Renal pelvis (tissue), 4 donors: ENCODE measurements around the gene CXorf65. TPM values are rescaled to one million over a fixed set of nuclear protein-coding genes. Genes with fewer than 3 reads are reported as not detected.

Experiments
- DNase-seq: peaks from one replicate; pipeline ENCODE4 v3.0.0-alpha.2; 2013
- polyA plus RNA-seq, 3 donors: library from polyadenylated mRNA; unstranded; fragments of 120-200 nt; gene quantifications; one replicate each; pipeline ENCODE4 v1.2.1, GENCODE V29; 2013; ENCODE audit not compliant: insufficient read length in 3 of 3

CXorf65 gene
- polyA plus RNA-seq, 3 donors = not detected

DNA sequence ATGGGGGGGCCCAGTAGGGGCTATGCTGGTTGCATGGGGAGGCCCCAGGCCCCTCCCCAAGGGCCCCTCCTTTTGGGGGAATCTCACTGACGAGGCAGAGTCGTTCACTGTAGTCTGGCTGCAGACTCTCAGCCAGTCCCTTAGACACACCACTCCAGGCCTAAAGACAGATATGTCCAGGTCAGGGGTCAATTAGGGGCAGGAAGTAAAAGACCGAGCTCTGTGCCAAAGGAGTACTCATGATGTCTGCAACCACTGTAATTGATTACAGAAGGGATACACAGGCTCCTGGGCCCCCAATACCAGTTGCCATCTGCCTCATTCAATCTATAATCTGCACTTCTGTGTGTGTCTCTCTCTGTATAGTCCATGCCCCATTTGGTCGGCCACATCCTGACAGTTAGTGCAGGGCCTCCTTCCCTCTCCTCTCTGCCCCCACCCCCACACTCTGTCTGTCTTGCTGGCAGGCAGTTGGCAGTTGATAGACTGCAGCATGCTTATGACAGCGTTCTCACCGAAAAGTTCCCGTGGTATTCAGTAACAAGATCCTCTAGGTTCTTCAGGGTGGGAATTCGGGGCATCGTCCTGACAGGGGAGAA is 1.3 kb upstream of the CXorf65 start:
- DNase-seq = no peak

DNA sequence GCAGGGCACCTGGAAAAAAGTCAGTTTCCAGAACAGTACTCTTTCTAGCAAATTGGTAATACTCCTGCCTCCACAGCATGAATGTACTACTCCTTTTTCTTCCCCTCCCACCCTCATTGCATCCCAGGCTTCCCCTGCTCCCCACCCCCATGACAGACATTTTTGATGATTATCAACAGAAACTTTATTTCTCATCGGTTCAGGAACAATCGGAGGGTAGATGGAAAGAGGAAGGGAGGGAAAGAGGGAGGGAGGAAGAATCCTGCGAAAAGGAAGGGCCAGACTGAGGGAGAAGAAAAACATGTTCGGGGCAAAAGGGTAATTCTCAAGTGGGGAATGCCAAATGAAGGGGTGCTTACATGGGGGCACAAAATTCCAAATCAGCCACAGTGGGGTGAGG is 705 bp upstream of the CXorf65 start:
- DNase-seq = no peak

DNA sequence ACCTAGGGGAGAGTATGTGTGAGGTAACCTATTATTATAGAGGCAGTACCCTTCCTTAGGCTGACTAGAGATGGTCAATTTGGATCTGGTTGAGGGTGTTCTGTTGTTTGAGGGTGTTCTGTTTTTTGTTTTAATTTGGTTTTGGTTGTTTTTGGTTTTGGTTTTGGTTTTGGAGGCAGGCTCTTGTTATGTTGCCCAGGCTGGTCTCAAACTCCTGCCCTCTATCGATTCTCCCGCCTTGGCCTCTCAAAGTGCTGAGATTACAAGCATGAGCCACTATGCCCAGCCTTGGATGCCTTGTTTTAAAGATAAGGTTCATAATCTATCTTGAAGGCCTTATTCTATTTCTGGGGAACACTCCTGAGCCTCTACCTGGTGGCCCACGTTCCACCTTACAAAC is 912 bp downstream of the CXorf65 start:
- DNase-seq = no peak

DNA sequence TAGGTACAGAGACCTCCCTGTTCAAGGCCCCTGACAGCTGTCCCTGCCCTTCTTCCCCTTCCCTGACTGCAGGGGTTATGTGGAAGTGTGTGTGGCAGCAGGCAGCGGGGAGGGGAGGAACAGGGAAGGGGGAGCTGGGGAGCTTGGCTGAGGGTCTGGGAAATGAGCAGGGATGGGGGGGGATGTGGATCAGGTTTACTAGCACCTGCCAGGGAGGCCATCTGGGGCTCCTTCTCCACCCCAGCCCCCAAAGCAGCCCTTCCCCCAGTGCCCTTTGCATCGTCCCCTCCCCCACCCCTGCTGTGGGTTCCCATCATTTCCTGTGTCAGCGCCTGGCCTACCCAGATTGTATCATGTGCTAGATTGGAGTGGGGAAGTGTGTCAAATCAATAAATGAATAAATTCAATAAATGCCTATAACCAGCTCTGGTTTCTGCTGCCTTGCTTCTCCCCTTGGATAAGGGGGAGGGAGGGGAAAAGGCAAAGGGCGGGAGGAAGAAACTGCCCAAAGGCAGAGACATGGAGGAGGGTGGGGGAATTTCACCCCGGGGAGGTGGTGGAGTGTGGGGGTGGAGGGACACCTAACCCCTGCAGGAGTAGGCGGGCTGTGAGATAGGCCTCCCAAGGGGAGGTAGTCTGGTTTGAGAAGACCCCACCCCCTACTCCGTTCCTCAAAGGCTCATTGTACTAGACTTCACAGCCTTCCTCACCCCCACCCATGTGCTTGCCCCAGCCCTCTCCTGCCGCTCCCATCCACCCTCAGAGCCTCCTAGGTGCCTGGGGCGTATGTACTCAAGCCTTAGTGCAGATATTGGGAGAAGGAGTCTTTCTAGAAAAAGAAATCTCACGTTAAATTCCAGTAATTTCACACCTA is 3.2 kb downstream of the CXorf65 start:
- peak; percentile 20 for DNase-seq

DNA sequence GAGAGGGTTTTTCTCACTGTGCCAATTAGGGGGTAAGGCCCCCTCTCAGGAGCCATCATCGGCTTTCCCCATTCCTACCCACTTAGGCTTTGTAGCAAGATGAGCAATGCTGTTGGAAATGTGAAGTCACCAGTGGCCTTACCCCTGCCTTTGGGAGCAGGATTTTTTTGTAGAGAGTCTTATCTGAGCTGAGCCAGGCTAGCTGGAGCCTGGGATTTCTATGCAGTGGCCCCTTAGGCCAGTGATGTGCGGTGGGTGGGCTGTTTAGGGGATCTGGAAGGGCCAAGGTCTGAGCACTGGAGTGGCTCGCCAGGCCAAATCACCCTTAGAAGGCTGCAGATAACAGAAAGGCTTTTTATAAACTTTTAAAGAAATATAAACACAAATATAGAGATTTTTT is 4.2 kb downstream of the CXorf65 start:
- no peak for DNase-seq

DNA sequence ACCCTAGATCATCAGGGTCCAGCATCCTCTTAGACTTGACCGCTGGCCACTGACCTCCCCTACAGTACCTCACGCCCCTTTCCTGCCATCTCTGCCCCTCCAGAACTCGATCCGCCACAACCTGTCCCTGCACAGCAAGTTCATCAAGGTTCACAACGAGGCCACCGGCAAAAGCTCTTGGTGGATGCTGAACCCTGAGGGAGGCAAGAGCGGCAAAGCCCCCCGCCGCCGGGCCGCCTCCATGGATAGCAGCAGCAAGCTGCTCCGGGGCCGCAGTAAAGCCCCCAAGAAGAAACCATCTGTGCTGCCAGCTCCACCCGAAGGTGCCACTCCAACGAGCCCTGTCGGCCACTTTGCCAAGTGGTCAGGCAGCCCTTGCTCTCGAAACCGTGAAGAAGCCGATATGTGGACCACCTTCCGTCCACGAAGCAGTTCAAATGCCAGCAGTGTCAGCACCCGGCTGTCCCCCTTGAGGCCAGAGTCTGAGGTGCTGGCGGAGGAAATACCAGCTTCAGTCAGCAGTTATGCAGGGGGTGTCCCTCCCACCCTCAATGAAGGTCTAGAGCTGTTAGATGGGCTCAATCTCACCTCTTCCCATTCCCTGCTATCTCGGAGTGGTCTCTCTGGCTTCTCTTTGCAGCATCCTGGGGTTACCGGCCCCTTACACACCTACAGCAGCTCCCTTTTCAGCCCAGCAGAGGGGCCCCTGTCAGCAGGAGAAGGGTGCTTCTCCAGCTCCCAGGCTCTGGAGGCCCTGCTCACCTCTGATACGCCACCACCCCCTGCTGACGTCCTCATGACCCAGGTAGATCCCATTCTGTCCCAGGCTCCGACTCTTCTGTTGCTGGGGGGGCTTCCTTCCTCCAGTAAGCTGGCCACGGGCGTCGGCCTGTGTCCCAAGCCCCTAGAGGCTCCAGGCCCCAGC is 5.7 kb downstream of the CXorf65 start:
- no peak for DNase-seq

DNA sequence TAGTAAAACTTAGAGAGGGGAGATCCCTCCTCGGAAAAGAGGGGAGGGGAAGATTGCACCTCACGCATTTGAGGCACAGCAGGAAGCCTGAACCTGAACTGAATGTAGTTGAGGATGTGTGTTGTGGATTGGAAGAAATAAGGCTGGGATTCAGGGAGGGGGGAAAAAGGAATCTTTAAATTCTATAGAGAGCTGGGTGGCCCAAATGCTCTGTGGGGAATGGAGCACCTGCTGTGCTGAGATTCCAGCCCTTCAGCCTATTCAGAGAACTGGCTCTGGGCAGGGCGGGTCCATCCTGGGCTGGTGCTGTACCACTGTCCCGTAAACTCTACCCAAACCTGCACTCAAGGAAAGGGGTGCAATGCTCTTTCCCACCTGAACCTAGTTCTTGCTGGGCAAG is 6.8 kb downstream of the CXorf65 start:
- no peak for DNase-seq

DNA sequence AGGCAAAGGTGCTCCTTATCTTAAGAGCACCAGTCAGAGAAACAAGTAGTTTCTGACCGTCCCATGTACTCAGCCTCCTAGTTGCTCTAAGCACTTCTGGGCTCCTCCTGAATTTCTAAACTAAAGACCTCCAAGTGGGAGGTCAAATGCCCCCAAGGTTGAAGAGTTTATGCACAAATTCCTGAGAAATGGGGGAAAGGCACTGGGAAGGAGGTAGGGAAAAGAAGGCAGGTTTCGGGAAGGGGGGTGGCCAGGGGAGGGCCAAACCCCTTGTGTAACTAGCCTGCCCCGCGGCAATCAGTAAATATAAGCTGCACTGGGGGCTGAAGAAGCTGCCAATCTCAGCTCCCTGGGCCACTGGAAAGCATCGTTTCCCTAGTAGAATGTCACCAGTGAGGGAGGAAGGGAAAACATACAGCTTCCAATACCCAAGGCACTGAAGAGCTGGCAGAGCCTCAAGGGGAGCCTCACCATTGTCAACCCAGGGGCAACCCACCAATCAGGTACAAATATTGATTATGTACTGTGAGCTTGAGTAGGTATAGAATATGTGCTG is 7.5 kb downstream of the CXorf65 start:
- DNase-seq = no peak

DNA sequence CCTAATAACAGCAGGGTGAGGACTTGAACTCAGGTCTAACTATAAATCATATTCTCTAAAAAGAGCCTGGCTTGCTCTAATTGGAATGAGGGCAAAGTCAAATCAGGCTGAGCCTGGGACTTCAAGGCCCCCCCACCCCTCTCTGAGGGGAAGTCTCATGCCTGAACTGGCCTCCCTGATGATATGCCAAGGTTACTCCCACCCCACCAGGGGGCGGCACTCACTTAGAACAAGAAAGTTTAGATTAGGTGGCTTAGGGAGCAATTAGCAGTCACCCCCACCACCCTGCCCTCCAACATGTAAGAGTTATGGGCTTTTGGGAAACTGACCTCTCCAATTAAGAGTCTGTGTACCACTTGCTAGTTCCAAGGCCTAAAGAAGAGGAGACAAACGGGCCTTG is 8.2 kb downstream of the CXorf65 start:
- no peak for DNase-seq

DNA sequence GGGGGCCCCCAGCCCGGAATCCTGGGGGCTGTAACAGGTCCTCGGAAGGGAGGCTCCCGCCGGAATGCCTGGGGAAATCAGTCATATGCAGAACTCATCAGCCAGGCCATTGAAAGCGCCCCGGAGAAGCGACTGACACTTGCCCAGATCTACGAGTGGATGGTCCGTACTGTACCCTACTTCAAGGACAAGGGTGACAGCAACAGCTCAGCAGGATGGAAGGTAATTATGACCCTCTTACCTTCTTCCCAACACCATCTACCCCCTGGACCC is 9.8 kb downstream of the CXorf65 start:
- DNase-seq = no peak

DNA sequence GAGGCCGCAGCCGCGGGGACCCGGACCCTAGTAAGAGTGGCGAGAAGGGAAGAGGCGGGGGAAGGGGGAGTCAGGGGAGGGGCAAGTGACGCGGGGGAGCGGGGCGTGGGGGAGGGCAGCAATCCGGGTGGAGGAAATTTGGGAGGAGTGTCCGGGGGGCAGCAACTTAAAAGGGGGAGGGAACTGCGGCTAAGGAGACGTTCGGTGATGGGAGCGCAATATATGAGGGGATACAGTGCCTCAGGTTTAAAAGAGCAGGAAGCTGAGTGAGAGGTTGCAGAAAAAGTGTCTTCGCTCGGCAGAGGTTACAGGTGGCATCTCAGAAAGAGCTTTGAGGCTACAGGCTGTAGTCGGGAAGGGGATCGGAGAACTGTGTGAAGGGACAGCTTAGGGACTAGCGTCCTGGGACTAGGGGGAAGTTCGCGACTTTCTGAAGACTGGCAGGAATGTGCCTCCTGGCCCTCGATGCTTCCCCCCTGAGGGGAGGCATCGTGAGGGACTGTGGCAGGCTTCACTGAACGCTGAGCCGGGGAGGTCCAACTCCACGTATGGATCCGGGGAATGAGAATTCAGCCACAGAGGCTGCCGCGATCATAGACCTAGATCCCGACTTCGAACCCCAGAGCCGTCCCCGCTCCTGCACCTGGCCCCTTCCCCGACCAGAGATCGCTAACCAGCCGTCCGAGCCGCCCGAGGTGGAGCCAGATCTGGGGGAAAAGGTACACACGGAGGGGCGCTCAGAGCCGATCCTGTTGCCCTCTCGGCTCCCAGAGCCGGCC is 10.4 kb downstream of the CXorf65 start:
- DNase-seq = peak; percentile 14

DNA sequence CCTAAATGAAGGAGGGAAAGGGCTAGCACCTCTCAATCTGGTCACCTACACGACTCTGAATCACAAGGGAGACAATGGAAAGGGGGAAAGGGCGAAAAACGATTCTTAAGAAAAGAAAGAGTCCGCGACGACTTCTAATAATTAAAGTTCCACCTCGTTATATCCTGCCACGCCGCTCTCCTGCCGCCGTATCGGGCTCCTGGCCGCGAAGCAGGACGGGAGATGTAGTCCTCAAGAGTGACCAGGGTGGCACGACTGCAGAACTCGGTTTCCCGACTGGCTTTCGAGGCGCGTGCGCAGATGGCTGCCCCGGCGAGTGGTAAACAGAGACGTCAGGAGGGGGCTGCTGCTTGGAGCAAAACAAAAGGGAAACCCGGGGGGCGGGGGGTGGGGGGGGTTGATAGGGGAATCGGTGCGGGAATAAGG is 11.0 kb downstream of the CXorf65 start, which contains the start of gene FOXO4:
Gene FOXO4, plus strand, starts transcription at position 297 of the 426 bp plus-strand sequence. CDS start 678 bp downstream, outside the sequence.
- peak; percentile 87 for DNase-seq

DNA sequence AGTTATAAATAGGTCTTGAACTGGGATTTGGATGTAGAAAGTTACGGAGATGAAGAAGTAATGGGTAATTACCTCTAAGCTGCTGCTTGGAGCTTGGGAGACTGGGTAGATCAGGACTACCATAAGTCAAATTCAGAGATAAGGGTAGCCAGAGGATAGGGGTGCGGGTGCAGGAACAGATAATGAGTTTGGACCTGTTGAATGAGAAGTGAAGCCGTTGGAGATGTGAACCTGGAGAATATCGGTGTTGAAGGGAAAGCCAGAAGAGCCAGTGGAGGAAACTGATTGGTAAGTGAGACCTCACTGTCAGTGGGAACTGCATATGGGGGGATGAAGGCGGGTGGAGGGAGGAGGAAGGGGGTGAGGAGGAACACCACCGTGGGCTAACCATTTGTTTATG is 11.5 kb downstream of the CXorf65 start:
- no peak for DNase-seq

DNA sequence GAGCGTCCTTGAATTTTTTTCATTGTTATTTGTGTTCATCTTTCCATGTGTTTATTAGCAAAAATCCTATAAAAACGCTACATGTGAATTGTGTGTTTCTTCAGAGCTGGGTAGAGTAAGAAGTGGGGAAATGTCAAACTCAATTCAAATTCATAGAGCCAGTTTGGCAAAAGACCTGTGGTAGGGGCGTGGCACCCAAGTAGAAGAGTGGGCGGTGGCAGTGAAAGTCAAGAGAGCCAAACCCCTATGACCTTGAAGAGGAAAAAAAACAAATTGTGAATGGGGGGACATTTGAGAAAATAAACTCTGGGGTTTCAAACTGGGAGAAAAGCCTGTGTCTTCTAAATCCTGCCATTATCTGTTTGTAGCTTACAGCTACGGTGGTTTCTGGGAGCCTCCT is 15.3 kb downstream of the CXorf65 start:
- DNase-seq = no peak

DNA sequence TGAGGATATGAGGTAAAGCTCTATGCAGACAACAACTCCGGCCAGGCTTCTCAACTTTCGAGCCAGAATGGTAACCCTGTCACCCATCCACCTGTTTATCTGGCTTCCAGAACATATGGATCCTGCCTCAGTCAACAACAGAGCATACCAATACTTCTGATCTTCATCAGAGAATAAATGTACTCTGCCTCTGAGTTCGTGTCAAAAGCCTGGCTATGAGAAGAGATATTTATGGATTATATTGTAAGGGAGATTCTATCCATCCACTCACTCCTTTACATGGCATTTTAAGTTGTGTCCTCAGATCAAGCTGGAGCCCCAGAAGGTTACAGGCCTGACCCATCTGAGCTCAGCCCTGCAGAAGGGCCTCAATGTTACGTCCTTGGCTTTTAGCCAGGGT is 20.6 kb downstream of the CXorf65 start:
- DNase-seq = no peak

DNA sequence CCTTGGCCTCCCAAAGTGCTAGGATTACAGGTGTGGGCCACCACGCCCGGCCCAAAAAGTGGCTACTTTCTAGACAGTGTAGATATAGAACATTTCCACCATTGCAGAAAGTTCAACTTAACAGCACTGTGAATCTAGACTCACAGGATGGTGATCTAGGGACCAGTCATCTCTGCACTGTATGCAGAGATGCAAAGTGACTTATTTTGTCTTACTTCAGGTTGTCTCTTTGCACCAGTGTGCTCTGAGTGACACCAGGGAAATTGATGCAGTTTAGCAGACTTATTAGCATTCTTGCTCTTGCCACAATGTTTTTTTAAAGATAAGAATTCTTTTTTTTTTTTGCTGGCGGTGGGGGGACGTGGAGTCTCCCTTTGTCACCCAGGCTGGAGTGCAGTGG is 23.7 kb downstream of the CXorf65 start:
- DNase-seq = no peak

DNA sequence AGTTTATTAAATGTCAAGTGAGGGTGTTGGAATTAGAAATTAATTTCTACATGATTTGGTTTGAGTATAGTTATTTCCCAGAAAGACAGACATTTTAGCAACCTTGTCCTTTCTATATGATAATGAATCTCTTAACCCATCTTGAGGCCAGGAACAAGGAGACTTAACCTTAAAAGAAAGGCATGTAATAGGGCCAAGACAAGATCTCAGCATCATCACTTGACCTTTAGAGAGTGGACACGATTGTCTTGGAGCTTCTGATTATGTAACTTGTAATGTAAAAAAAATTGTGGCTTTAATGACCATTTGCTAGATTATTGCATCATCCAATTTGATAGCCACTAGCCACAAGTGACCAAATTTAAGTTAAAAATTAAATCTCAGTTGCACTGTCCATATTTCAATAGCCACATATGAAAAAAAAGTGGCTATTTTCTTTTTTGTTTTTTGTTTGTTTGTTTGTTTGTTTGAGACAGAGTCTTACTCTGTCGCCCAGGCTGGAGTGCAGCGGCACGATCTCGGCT is 24.4 kb downstream of the CXorf65 start:
- no peak for DNase-seq

DNA sequence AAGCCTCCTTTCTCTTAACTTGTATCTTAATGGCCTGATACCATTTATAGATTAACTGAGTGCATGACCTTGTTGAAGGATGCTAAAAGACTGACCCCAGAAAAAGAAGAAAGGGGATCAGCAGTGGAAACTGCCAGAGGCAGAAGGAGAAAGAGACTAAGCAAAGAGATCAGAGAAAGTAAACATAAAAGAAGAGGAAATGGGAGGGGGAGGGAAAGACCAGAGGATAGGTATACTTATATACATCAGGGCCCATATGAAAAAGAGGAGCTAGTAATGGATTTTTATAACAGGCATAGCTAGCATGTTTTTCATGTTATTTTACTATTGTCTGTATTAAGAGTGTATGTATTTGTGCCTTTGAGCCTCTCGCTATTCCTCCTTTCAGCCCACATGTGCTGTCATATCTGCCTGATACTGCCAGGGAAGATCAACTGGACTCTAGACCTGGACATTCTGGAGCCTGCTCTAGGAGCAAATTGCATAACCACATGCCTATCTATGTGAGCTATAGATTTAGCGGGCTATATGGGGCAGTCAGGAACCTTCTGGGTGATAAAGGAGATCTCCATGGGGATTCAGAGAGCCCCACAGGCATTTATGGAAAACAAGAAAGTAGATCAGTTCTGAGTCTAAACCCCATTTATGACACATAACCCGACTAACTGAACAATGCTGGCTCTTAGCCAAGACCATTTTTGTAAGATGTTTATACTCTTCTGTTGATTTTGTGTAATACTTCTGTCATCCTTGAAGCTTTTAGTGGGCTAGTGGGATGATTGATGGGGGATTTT is 25.0 kb downstream of the CXorf65 start:
- no peak for DNase-seq

DNA sequence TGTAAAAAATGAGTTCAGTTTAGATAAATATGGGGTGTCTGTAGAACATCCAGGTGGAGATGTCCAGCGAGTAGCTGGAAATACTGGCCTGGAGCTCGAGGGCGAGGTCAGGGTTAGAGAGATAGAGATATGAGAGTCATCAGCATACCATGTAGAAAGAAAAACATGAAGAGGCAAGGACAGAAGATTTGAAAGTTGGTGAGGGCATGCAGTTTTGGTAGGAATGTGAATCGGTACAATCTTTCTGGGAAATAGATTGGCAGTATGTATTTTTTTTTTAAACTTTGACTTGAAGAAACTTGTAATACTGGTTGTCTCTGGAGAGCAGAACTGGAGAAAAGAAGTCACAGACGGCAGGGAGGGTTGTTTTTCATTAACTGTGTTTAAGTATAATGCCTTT is 36.0 kb downstream of the CXorf65 start:
- DNase-seq = no peak
